HG03432 (cell line): ENCODE data around the gene EHBP1L1.
"Not testable (repeated sequence)": the region's sequence is repeated elsewhere in the genome, so short reads cannot be mapped to it uniquely, and the experiment has no call there.

Experiments used
- ATAC-seq: cut with Tn5 transposase; IDR thresholded peaks from one replicate; pipeline ENCODE4 v1.9.1; 2021; ENCODE audit warnings: mild to moderate bottlenecking, moderate library complexity; ENCODE audit not compliant: unreplicated experiment

EHBP1L1 gene

DNA sequence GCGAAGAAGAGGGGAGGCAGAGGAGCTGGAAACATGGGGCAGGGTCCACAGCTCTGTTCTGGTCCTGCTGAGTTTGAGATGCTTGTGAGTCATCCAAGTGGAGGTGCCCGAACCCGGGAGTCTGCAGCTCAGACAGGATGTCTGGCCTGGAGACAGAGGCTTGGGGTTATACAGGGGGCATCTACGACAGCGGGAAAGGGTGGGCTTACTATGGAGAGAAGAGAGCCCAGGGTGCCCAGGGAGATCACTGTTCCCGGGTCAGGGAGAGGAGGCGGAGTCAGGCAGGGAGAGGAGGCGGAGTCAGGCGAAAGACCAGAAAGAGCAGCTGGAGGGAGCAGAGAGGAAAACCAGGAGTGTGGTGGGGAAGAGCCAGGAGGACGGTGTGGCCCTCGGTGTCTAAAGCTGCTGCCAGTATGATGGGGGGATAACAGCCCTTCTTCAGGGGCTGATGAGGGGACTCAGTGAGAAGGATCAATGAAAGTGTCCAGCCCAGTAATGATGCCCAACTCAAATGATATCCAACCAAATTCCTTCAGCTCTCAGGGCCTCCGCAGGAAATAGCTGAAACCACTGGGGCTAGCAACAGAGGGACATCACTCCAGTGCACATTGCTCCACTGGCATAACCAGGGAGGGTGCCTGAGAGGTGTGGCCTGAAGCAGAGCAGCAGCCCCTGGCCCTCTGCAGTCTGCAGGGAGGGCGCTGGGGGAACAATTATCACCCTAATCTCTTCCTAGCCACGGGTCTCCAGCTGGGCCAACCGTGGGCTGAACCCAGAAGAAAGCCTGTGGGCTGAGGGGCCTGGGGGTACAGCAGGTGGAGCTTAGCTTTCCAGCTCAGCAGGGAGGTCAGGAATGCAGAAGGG lies 15.1 kb upstream of the EHBP1L1 start:
- no peak for ATAC-seq

- no peak for ATAC-seq
These were observed 13.8 kb upstream of the EHBP1L1 start for GRCh38 chr11:65562020-65562419.

DNA sequence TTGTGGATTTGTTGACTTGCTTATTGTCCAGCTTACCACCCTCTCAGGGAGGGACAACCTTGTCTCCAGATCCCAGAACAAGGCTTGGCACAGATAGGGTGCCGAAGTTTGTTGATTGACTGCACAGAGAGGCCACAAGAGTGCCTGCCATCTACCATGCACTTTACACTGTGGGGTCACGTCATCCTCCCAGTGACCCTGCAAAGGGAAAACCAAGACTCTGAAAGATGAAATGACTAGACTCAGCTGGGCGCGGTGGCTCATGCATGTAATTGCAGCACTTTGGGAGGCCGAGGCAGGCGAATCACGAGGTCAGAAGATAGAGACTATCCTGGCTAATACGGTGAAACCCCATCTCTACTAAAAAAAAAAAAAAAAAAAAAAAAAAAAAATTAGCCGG lies 13.1 kb upstream of the EHBP1L1 start:
- no peak for ATAC-seq

DNA sequence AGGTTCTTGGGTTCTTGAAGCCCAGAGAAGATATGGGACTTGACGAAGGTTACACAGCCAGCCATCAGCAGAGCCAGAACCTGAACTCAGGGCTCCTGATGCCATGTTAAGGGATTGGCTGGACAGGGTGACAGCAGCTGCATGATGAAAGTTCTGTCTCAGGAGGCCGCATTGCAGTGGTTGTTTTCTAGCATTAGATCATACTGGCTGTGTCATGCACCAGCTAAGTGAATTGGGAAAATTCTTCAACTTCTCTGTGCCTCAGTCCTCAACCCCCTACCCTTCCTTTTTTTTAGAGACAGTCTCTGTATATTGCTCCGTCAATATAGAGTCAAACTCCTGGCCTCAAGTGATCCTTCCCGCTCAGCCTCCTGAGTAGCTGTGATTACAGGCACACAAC lies 12.3 kb upstream of the EHBP1L1 start:
- no peak for ATAC-seq

DNA sequence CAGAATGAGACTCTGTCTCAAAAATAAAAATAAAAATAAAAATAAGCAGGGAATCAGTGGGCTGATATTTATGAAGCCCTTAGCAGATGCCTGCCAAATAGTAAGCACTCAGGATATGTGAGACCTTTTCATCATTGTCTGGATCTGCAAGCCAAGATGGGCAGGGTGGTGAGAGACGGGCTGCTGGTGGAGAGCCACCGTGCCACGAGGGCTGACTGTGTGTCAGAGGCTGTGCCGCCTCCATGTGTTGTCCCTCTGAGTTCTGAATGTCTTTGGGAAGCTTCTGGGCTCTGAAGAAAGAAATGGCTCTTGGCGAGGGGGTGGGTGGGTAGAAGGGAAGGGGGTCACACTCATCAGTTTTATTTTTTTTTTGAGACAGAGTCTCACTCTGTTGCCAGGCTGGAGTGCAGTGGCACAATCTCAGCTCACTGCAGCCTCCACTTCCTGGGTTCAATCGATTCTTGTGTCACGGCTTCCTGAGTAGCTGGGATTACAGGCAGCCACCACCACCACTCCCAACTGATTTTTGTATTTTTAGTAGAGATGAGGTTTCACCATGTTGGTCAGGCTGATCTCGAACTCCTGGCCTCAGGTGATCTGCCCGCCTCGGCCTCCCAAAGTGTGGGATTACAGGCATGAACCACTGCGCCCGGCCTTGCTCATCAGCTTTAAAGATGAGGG lies 10.8 kb upstream of the EHBP1L1 start:
- ATAC-seq: not testable (repeated sequence)

GRCh38 chr11:65565624-65566453 lies 10.0 kb upstream of the EHBP1L1 start:
- no peak for ATAC-seq

GRCh38 chr11:65569164-65569972 lies 6.5 kb upstream of the EHBP1L1 start:
- ATAC-seq: peak; percentile 5

GRCh38 chr11:65569973-65570918 lies 5.6 kb upstream of the EHBP1L1 start, which contains the start of gene ZNRD2:
TSS of gene ZNRD2 (plus strand) at chr11:65570477. CDS start at chr11:65570492, 15 bp downstream.
- ATAC-seq: peak; percentile 68

DNA sequence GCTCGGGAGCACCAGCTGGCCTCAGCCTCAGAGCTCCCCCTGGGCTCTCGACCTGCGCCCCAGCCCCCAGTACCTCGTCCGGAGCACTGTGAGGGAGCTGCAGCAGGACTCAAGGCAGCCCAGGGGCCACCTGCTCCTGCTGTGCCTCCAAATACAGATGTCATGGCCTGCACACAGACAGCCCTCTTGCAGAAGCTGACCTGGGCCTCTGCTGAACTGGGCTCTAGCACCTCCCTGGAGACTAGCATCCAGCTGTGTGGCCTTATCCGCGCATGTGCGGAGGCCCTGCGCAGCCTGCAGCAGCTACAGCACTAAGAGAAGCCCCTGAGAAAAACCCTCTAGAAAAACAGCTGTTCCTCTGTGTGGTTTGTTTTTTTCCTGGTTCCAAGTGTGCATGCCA lies 4.4 kb upstream of the EHBP1L1 start:
- ATAC-seq: no peak

GRCh38 chr11:65571940-65572339 lies 3.9 kb upstream of the EHBP1L1 start:
- no peak for ATAC-seq

GRCh38 chr11:65572356-65573051 lies 3.3 kb upstream of the EHBP1L1 start, which contains the start of gene FAM89B:
TSS of gene FAM89B (plus strand) at chr11:65572538. CDS start at chr11:65572670, 132 bp downstream.
- no peak for ATAC-seq

DNA sequence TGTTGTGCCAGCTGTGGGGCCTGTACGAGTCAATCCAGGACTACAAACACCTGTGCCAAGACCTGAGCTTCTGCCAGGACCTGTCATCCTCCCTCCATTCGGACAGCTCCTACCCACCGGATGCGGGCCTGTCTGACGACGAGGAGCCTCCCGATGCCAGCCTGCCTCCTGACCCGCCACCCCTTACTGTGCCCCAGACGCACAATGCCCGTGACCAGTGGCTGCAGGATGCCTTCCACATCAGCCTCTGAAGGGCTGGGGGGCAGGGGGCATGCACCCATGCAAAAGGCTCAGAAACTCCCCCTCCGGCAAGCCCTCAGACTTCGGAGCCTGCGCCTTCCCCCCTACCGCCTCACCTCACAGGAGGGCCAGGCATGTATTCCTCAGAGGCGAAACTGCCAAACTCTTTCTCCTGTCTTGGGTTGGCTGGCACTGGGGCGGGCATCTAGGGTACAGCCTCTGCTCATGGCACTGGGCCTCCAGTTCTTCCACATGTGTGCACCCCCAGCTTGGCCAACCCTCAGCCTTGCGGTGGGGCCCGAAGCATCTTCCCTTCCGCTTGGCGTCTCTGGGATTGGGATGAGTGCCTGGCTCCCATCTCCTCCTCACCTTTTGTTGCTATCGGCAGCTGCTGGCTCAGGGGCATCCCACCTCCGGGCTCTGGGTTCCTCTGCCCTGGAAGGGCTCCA lies 2.3 kb upstream of the EHBP1L1 start:
- no peak for ATAC-seq

DNA sequence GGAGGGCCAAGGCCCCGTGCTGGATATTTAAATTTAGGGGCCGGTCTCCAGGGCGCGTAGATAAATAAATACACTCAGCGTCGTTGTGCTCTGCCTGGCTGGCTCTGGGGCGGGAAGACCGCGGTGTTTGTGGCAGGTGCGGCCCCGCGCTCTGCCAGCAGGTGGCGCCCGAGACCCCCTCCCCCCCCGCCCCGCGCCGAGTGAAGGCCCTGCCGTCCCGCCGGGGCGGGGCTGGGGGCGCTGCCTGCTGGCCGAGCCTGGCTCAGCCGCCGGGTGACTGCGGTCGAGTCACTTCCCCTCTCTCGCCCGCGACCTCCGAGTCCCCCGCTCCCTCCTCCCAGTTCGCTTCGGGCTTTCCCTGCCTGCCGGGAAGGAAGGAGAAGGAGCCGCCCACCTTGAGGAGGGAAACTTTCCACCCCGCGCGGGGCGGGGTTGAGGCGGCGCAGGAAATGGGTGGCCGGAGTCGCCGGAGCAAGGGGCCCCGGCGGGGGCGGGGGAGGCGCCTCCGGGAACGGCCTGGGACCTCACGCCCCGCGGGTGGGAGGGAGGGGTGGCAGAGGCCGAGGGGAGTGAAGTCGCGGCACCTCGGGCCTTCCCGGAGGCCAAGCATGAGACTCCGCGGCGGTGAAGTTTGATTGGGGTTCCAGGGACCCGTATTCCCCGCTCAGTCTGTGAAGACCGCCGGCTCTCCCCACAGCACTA lies 1.6 kb upstream of the EHBP1L1 start:
- peak; percentile 26 for ATAC-seq

GRCh38 chr11:65574811-65575567 lies 864 bp upstream of the EHBP1L1 start:
- ATAC-seq: no peak

GRCh38 chr11:65576232-65576866 lies 496 bp downstream of the EHBP1L1 start:
- ATAC-seq: no peak
